Neuron (in vitro differentiated cells): Measurements from ENCODE around the gene TREML1.
"Not testable (repeated sequence)": the region's sequence is repeated elsewhere in the genome, so short reads cannot be mapped to it uniquely, and the experiment has no call there.

Experiments used
- H2AFZ ChIP-seq: one replicate; pipeline ENCODE4 v1.6.1; 2013; ENCODE audit warnings: low read depth, mild to moderate bottlenecking, inconsistent platforms, low read length, moderate library complexity
- H3K27me3 ChIP-seq: one replicate; pipeline ENCODE4 v1.6.1; 2013; ENCODE audit warnings: low read length; ENCODE audit not compliant: insufficient read depth
- H3K36me3 ChIP-seq: one replicate; pipeline ENCODE4 v1.6.1; 2013; ENCODE audit warnings: low read length; ENCODE audit not compliant: insufficient read depth
- H3K4me1 ChIP-seq: one replicate; pipeline ENCODE4 v1.6.1; 2013; ENCODE audit warnings: low read length; ENCODE audit not compliant: insufficient read depth
- H3K4me3 ChIP-seq: 2 replicates; pipeline ENCODE4 v1.5.1; 2013; ENCODE audit warnings: mild to moderate bottlenecking, low read length, moderate library complexity
- H3K9me3 ChIP-seq: one replicate; pipeline ENCODE4 v1.6.1; 2013; ENCODE audit warnings: low read length

Gene TREML1

DNA sequence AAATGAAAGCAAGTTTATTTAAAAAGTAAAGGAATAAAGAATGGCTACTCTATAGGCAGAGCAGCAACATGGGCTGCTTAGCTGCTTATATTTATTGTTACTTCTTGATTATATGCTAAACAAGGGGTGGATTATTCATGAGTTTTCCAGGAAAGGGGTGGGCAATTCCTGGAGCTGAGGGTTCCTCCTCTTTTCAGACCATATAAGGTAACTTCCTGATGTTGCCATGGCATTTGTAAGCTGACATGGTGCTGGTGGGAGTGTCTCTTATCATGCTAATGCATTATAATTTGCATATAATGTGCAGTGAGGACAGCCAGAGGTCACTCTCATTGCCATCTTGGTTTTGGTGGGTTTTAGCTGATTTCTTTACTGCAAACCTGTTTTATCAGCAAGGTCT lies 34.9 kb upstream of the TREML1 start:
- not testable (repeated sequence) for H3K4me1 ChIP-seq, H3K4me3 ChIP-seq, H3K36me3 ChIP-seq, H3K27me3 ChIP-seq, H3K9me3 ChIP-seq, H2AFZ ChIP-seq

DNA sequence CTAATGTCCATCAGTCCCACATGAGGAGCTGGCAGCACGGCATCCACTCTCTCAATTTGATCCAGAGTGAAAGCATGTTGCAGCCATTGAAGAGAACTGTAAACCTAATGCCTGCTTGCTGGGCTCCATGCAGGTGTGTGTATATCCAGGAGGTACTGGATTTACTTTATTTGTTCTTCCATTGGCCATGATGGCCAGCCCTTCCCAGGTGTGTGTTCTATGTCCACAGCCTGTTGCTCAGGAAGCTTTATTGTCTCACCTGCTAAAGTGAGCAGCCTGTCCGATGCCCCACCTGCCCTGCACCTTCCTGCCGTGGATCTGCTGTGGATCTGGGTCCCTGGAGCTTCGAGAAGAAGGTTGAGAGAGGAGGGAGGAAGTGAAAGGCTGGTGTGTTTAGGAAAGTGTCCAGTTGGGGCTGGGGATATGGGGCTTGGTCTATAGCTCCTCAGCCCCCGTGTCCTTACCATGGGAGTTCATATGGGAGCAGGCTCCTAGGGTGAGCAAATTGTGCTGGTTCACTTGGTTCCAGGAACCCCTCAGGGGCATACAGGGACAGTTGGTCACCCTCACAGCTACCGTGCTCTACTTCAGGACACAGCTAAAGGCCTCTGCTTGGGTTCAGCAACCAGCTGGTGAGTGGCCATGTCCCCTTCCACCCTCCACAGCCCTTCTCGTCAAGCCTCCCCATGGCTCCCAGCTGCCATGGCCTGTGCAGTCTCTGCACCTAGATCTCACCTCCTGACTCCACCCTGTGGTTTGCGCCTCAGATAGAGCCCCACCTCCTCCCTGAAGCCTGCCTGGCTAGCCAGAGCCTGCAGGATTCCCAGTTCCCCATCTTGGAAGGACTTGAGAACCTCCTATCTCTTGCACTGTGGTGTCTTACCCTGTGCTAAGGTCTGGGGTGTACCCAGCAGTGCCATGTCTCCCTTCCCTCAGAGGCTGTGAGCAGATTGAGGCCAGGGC lies 34.1 kb upstream of the TREML1 start:
- H3K4me1 ChIP-seq = peaks cover 3% of the 10 kb centered on the region
- H3K4me3 ChIP-seq = no peak overlapping the region
- H3K27me3 ChIP-seq = peaks cover 10% of the 10 kb centered on the region
- H3K9me3 ChIP-seq = peaks cover 2% of the 10 kb centered on the region
- H3K36me3 ChIP-seq = no peaks in the 10 kb centered on the region
- H2AFZ ChIP-seq = no peak overlapping the region

DNA sequence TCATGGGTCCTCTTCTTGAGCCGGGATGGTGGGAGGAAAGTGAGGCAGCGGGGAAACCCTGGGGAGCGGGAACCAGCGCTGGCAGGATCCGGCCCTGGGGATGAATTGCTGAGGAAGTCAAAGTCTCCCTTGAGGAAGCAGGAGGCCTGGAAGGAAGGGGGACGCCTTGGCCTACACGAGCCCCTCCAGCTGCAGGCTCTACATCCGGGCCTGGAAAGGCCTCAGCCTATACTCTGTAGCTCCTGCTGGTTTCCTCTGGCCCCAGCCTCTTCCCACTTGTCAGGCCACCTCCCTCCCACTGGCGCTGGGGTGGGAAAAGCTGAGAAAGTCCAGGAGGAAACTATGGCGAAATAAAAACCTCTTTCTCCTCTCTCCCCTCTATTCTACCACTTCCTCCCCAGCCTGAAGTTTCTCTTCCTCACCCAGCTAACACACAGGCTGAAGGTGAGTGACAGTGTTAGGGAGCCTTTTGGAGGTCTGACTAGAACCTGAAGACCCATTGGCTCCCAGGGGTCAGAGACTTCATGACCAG lies 31.9 kb upstream of the TREML1 start:
- H3K4me3 ChIP-seq = no peak overlapping the region
- H3K4me1 ChIP-seq = peaks cover 3% of the 10 kb centered on the region
- no peaks in the 10 kb centered on the region for H3K36me3 ChIP-seq
- H3K27me3 ChIP-seq = peaks cover 10% of the 10 kb centered on the region
- peaks cover 2% of the 10 kb centered on the region for H3K9me3 ChIP-seq
- H2AFZ ChIP-seq = no peak overlapping the region

DNA sequence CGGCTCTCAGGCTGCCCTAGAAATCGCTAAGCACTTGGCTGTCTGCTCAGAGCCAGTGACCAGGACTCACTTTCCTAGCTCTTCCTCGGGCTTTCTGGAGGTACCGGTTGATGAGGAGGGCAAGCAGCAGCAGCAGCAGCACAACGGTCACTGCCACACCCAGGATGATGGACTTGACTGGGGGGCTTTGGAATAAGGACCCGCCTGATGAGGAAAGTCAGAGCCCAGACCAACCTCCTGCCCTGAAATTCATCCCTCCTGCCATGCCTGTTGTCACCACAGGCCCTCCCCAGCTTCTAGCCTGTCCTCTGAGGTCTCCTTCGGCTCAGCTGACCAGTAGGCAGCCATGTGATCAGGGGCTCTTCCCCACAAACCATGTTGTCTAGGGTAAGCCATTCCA lies 30.6 kb upstream of the TREML1 start:
- Histone ChIP-seq H3K27me3 (peaks cover 10% of the 10 kb centered on the region), H3K4me1 (peaks cover 3% of the 10 kb centered on the region), H3K9me3 (no peaks in the 10 kb centered on the region), H2AFZ (no peak overlapping the region), H3K4me3 (no peak overlapping the region), H3K36me3 (no peaks in the 10 kb centered on the region)

DNA sequence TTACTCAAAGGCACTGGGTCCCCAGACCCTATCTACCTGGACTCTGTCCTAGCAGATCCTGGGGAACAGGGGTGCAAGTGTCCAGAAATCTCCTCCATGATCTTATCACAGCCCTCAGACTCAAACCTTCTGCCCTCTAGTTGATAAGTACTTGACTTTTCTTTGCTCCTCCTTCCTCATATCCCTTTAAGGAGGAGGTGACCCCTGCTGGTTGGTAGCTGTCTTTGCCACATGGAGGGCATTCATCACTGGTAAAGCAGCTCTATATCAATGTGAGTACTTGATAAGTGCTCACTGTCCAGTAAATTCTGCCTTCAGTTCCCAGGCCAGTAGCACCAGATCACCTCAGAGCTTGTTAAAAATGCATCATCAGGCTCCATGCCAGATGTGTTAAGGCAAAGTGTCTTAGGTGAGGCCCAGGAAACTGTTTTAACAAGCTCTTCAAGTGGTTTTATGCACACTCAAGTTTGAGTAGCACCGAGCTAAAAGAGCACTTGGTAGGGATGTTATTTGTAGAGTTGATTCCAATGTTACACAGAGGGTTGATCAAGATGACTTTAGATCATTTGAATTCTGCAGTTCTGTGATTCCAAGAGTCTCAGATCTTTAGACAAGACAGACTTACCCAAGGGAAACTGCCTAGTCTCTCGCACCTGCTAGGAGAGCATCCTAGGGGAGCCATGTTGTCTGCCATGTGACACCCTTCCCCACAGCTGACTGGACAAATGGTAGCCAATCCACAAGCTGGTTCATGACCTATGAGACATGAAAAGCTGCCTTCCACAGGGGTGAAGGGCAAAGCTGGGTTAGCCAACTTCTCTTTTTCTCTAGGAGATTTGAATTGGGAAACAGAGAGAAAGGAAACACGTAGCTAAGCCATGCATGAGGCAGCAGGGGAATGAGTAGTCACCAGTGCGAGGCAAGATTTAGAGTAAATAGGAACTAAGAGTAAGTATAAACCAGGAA lies 28.2 kb upstream of the TREML1 start:
- Histone ChIP-seq H3K4me3 (no peak overlapping the region), H3K9me3 (no peaks in the 10 kb centered on the region), H2AFZ (no peak overlapping the region), H3K36me3 (no peaks in the 10 kb centered on the region), H3K27me3 (peaks cover 15% of the 10 kb centered on the region), H3K4me1 (no peaks in the 10 kb centered on the region)

DNA sequence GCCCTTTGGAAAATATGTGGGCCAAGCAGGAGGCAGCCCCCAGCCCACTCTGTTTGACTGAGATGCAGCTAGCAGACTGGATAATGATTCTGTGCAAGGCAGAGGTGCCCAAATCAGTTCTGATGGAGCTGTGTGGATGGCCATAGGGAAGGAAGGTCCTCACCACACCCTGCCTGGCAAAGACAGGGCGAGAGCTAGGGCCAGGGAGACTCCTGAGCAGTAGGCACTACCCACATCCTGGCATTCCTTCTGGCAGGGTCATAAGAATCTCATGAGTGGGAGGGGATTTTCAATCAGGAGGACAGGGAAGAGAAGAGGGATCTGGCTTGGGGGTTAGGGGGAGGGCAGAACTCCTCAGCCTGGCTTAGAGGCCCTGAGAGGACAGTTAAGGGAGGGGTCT lies 27.4 kb upstream of the TREML1 start:
- no peaks in the 10 kb centered on the region for H3K36me3 ChIP-seq
- H3K9me3 ChIP-seq = no peaks in the 10 kb centered on the region
- H3K4me3 ChIP-seq = no peak overlapping the region
- peaks cover 15% of the 10 kb centered on the region for H3K27me3 ChIP-seq
- no peak overlapping the region for H2AFZ ChIP-seq
- no peaks in the 10 kb centered on the region for H3K4me1 ChIP-seq

DNA sequence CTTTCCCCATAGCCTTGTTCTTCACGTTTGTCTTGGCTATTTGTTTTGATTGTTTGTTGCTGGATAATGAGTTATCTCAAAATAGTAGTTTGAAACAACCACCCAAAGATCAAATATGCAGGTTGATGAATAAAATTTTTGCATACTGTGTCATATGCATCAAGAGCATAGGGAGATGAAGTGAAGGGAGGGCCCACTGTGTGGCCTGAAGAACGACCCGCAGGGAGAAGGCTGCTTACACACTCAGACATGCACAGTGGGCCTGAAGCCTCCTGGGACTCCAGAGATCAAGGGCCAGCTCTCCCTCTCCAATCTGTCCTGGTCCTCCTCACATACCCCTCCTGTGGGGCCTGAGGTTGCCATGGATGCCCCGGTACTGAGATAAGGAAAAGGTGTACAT lies 25.0 kb upstream of the TREML1 start:
- no peak overlapping the region for H3K4me3 ChIP-seq
- no peak overlapping the region for H2AFZ ChIP-seq
- H3K9me3 ChIP-seq = no peaks in the 10 kb centered on the region
- H3K27me3 ChIP-seq = peaks cover 5% of the 10 kb centered on the region
- H3K4me1 ChIP-seq = no peaks in the 10 kb centered on the region
- H3K36me3 ChIP-seq = no peaks in the 10 kb centered on the region

DNA sequence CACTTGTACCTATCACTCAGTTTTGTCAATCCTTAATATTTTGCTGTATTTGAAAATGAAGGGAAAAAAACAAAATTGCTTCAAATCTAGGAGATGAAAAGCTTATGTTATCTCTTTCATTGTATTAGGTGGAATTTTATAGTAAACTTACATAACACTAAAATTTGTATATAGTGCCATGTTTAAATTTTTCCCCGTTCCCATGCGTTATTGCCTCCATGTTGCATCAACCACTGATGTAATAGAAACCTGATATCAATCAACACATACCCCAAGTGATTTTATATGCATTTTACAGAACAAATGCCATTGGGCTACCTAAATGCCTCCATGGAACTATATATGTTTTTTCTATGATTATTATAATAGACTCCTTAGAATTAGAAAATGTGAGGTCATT lies 23.5 kb upstream of the TREML1 start:
- Histone ChIP-seq H3K36me3 (no peaks in the 10 kb centered on the region), H3K4me1 (no peaks in the 10 kb centered on the region), H3K9me3 (no peaks in the 10 kb centered on the region), H3K27me3 (peaks cover 5% of the 10 kb centered on the region), H3K4me3 (no peak overlapping the region), H2AFZ (no peak overlapping the region)

DNA sequence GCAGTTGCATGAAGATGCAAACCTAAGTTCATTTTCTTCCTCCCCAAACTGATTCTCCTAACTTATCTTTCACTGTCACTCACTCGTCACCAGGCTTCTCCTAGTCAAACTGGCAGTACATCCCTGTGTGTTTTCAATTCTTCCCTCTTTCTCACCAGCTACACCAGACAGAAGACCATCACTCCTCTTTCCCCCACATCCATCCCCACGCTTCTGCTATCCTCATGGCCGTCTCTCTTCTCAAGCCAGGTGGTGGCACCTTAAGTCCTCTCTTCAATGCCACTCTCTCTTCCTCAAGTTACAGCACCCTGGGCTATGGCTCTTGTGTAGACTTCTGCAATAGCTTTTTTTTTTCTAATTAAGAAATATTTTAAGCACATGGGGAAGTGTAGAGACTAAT lies 23.1 kb upstream of the TREML1 start:
- no peaks in the 10 kb centered on the region for H3K9me3 ChIP-seq
- no peaks in the 10 kb centered on the region for H3K4me1 ChIP-seq
- no peak overlapping the region for H2AFZ ChIP-seq
- peaks cover 5% of the 10 kb centered on the region for H3K27me3 ChIP-seq
- H3K36me3 ChIP-seq = no peaks in the 10 kb centered on the region
- no peak overlapping the region for H3K4me3 ChIP-seq

DNA sequence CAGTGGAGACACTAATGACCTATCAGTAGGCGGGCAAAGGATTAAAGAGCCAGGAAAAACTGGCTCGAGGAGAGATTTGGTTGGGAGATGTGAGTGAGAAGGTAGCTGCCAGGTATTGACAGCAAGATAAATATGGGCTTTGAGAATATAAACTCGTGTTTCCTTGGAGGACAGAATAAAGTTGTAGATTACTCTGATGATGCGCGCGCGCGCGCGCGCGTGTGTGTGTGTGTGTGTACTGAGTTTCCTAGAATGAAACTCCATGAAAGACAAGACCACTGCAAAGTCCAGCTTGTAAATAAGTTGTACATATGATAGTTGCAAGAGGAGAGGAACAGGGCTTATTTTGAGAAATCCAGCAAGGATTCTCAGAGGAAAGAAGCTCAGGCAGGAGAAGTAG lies 22.0 kb upstream of the TREML1 start:
- H3K9me3 ChIP-seq = no peaks in the 10 kb centered on the region
- H3K4me1 ChIP-seq = no peaks in the 10 kb centered on the region
- no peak overlapping the region for H3K4me3 ChIP-seq
- peaks cover 5% of the 10 kb centered on the region for H3K27me3 ChIP-seq
- no peaks in the 10 kb centered on the region for H3K36me3 ChIP-seq
- H2AFZ ChIP-seq = no peak overlapping the region

DNA sequence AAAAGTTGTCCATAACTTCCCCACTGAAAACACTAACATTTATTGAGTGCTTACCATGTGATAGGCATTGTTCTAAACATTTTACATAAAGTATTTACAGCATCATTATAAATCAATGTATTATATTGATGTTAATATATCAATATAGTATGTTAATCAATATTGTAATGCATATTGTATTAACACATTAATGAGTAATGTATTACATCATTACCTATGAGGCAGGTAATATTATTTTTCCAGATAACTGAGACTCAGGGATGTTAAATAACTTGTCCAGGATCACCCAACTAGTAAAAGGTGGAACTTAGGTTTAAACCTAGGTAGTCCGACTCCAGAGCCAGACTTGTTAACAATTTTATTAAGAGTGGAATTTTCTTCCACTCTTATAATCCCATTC lies 20.9 kb upstream of the TREML1 start:
- no peak overlapping the region for H2AFZ ChIP-seq
- no peak overlapping the region for H3K4me3 ChIP-seq
- no peaks in the 10 kb centered on the region for H3K36me3 ChIP-seq
- peaks cover 5% of the 10 kb centered on the region for H3K27me3 ChIP-seq
- H3K9me3 ChIP-seq = no peaks in the 10 kb centered on the region
- H3K4me1 ChIP-seq = no peaks in the 10 kb centered on the region

DNA sequence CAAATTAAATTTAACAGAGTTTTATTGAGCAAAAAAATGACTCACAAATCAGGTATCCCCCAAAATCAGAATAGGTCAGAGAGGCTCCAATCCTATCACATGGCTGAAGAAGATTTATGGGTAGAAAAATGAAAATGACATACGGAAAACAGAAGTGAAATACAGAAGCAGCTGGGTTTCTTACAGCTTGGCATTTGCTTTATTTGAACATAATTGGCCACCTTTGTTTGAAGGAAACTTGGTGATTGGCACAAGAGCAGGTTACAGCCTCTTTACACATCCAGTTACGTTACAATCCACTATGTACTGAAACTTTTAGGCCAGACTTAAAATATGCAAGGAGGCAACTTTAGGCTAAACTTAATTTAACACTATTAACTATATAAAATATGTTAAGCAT lies 20.5 kb upstream of the TREML1 start:
- H3K4me3 ChIP-seq = no peak overlapping the region
- peaks cover 4% of the 10 kb centered on the region for H3K27me3 ChIP-seq
- H2AFZ ChIP-seq = no peak overlapping the region
- no peaks in the 10 kb centered on the region for H3K4me1 ChIP-seq
- H3K36me3 ChIP-seq = no peaks in the 10 kb centered on the region
- H3K9me3 ChIP-seq = no peaks in the 10 kb centered on the region

DNA sequence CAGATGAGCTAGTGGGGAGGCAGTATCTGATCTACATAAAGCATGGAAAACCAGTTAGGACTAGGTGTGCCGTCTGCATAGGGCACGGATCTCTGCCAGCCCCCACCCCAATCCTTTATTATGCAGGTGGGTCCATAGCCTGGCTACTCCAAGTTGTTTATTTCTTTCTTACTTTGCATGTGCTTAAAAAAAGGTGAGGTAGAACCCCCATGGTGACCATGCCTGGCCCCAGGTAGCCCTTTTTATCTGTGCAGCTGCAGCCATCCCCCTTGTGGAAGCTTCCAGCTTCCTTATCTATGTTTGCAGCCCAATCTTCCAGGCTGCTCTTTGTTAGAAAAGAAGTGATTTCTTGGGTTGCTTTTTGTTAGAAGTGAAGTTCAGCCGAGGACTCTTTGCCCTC lies 17.8 kb upstream of the TREML1 start:
- no peaks in the 10 kb centered on the region for H3K27me3 ChIP-seq
- H3K9me3 ChIP-seq = no peaks in the 10 kb centered on the region
- H3K36me3 ChIP-seq = no peaks in the 10 kb centered on the region
- no peaks in the 10 kb centered on the region for H3K4me1 ChIP-seq
- no peak overlapping the region for H2AFZ ChIP-seq
- H3K4me3 ChIP-seq = no peak overlapping the region
